ENCODE measurements around the gene ADAMTS12. TPM values are rescaled to one million over a fixed set of nuclear protein-coding genes. Genes with fewer than 3 reads are reported as not detected.

ADAMTS12 gene
- polyA plus RNA-seq, 1 donor (not counting 4 experiments of a cell fraction or from before 2014, with no cell fraction given): 0.49 TPM

DNA sequence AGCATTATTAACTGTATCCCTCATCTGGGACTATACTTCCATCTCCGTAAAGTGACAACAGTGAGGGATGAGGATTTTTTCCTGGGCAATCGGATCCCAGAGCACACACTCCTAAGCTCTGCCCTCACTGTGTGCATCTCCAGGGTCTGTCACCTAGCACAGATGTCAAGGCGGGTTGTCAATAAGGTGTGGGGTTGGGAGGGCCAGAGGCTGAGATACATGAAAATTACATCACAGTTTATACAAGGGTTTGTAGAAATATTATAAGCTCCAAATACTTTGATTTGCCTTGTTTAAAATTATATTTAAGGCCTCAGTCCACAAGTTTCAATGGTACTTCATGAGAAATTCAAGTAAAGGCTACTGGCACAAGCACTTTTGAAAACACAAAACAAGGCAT is 4.5 kb downstream of the ADAMTS12 start:
- Histone ChIP-seq H3K36me3 (ENCODE audit: control insufficient read depth in 2 of 2, extremely low read depth in 1 of 2, insufficient read depth in 2 of 2, low read length in 2 of 2) (no peaks in the 10 kb centered on the region), H3K4me1 (ENCODE audit: control insufficient read depth, extremely low read depth, insufficient read depth, low read length) (peaks cover 2% of the 10 kb centered on the region), H3K79me2 (ENCODE audit: control insufficient read depth, insufficient read depth, low read length) (no peaks in the 10 kb centered on the region), H3K9me1 (ENCODE audit: control insufficient read depth, extremely low read depth, insufficient read depth, low read length) (no peaks in the 10 kb centered on the region), H3K9me3 (ENCODE audit: control insufficient read depth, low read depth, low read length) (no peaks in the 10 kb centered on the region), H3K9ac (ENCODE audit: control insufficient read depth, extremely low read depth, insufficient read depth, low read length) (no peak overlapping the region), H2AFZ (ENCODE audit: control insufficient read depth, low read length) (no peak overlapping the region), H3K27me3 (ENCODE audit: control insufficient read depth, extremely low read depth, insufficient read depth, low read length) (peaks cover 18% of the 10 kb centered on the region), H3K4me2 (ENCODE audit: control insufficient read depth, extremely low read depth, insufficient read depth, low read depth, low read length) (no peak overlapping the region), H3K27ac (ENCODE audit: control insufficient read depth, insufficient read depth, low read length) (no peak overlapping the region), H3K4me3 (ENCODE audit: control insufficient read depth in 2 of 3, extremely low read depth in 1 of 3, insufficient read depth in 2 of 3, low read depth in 1 of 3, low read length in 3 of 3) (no peak overlapping the region), H4K20me1 (ENCODE audit: control insufficient read depth, extremely low read depth, insufficient read depth, low read length) (no peaks in the 10 kb centered on the region)
- no peak for TF ChIP-seq EZH2 (IDR thresholded peaks at IDR 0.05; ENCODE audit: low read length)
- TF ChIP-seq, protein P1, sequence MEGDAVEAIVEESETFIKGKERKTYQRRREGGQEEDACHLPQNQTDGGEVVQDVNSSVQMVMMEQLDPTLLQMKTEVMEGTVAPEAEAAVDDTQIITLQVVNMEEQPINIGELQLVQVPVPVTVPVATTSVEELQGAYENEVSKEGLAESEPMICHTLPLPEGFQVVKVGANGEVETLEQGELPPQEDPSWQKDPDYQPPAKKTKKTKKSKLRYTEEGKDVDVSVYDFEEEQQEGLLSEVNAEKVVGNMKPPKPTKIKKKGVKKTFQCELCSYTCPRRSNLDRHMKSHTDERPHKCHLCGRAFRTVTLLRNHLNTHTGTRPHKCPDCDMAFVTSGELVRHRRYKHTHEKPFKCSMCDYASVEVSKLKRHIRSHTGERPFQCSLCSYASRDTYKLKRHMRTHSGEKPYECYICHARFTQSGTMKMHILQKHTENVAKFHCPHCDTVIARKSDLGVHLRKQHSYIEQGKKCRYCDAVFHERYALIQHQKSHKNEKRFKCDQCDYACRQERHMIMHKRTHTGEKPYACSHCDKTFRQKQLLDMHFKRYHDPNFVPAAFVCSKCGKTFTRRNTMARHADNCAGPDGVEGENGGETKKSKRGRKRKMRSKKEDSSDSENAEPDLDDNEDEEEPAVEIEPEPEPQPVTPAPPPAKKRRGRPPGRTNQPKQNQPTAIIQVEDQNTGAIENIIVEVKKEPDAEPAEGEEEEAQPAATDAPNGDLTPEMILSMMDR (optimal IDR thresholded peaks at IDR 0.05 in 1 of 3, IDR thresholded peaks at IDR 0.05 in 1 of 3, conservative IDR thresholded peaks at IDR 0.05 in 1 of 3; ENCODE audit: extremely low read depth in 1 of 3, insufficient read depth in 2 of 3, low read length in 3 of 3): no peak
- no peak for FAIRE-seq
- dilution Hi-C loops (cut with MboI; ENCODE audit: extremely low pct_ligation_motif_present, low sequenced_read_pairs): no loop called here
- no peak for DNase-seq (ENCODE audit: low read depth, low spot score)

DNA sequence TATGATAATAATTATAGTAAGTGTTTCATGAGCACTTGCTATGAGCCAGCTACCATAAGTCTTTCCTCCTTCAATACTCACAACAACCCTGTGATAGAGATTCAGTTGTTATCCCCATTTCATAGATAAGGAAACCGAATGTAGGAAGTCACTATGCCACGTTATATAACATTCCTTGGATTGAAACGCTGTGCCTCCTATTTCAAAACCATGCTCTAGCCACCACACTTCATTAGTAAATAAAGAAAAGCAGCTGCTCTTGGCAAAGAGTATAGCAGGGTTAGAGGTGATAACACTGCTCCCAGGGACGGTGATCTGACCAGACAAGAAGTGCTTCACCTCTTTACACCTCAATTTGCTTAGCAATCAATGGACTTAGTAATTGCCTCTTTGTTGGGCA is 5.5 kb downstream of the ADAMTS12 start:
- Histone ChIP-seq H3K9me3 (ENCODE audit: control insufficient read depth, low read depth, low read length) (no peaks in the 10 kb centered on the region), H3K27me3 (ENCODE audit: control insufficient read depth, extremely low read depth, insufficient read depth, low read length) (peaks cover 8% of the 10 kb centered on the region), H3K79me2 (ENCODE audit: control insufficient read depth, insufficient read depth, low read length) (no peaks in the 10 kb centered on the region), H3K27ac (ENCODE audit: control insufficient read depth, insufficient read depth, low read length) (no peak overlapping the region), H3K4me3 (ENCODE audit: control insufficient read depth in 2 of 3, extremely low read depth in 1 of 3, insufficient read depth in 2 of 3, low read depth in 1 of 3, low read length in 3 of 3) (no peak overlapping the region), H3K9ac (ENCODE audit: control insufficient read depth, extremely low read depth, insufficient read depth, low read length) (no peak overlapping the region), H4K20me1 (ENCODE audit: control insufficient read depth, extremely low read depth, insufficient read depth, low read length) (no peaks in the 10 kb centered on the region), H2AFZ (ENCODE audit: control insufficient read depth, low read length) (no peak overlapping the region), H3K4me2 (ENCODE audit: control insufficient read depth, extremely low read depth, insufficient read depth, low read depth, low read length) (no peak overlapping the region), H3K4me1 (ENCODE audit: control insufficient read depth, extremely low read depth, insufficient read depth, low read length) (no peaks in the 10 kb centered on the region), H3K9me1 (ENCODE audit: control insufficient read depth, extremely low read depth, insufficient read depth, low read length) (no peaks in the 10 kb centered on the region), H3K36me3 (ENCODE audit: control insufficient read depth in 2 of 2, extremely low read depth in 1 of 2, insufficient read depth in 2 of 2, low read length in 2 of 2) (no peaks in the 10 kb centered on the region)
- dilution Hi-C loops (cut with MboI; ENCODE audit: extremely low pct_ligation_motif_present, low sequenced_read_pairs): no loop called here
- DNase-seq (ENCODE audit: low read depth, low spot score): no peak
- TF ChIP-seq, protein P1 (optimal IDR thresholded peaks at IDR 0.05 in 1 of 3, IDR thresholded peaks at IDR 0.05 in 1 of 3, conservative IDR thresholded peaks at IDR 0.05 in 1 of 3; ENCODE audit: extremely low read depth in 1 of 3, insufficient read depth in 2 of 3, low read length in 3 of 3): no peak
- TF ChIP-seq EZH2 (IDR thresholded peaks at IDR 0.05; ENCODE audit: low read length): no peak
- FAIRE-seq: no peak
